HepG2 (cell line): ENCODE results near the gene C2orf81. TPM values are rescaled to one million over a fixed set of nuclear protein-coding genes. Genes with fewer than 3 reads are reported as not detected.

ENCODE experiments used
- AGO2 ChIP-seq: fragments of 200-400 bp; formaldehyde crosslinking; optimal IDR thresholded peaks from 2 replicates; pipeline ENCODE3; 2017; ENCODE audit warnings: mild to moderate bottlenecking, low read depth, low read length, moderate library complexity
- CSRNP1 ChIP-seq: sonication (generic); formaldehyde crosslinking; IDR thresholded peaks from 2 replicates; pipeline ENCODE4 v1.8.1; 2023; ENCODE audit warnings: mild to moderate bottlenecking, missing genetic modification reagents
- GABPB1 ChIP-seq: IDR thresholded peaks from 2 replicates; pipeline ENCODE4 v1.6.1; 2016; ENCODE audit warnings: mild to moderate bottlenecking, missing genetic modification reagents, moderate library complexity, missing compliant biosample characterization
- GMEB2 ChIP-seq: IDR thresholded peaks from 2 replicates; pipeline ENCODE4 v1.6.1; 2016; ENCODE audit warnings: missing biosample characterization, missing genetic modification reagents, low read depth
- HNRNPUL1 ChIP-seq: fragments of 200-400 bp; formaldehyde crosslinking; IDR thresholded peaks from 2 replicates; pipeline ENCODE4 v1.6.1; 2017; ENCODE audit warnings: low read depth, mild to moderate bottlenecking, low read length, moderate library complexity
- HOXD1 ChIP-seq: sonication (generic); formaldehyde crosslinking; IDR thresholded peaks from 2 replicates; pipeline ENCODE4 v1.5.0; 2020; ENCODE audit warnings: missing genetic modification reagents
- JUND ChIP-seq: sonication (generic); formaldehyde crosslinking; IDR thresholded peaks from 2 replicates; pipeline ENCODE4 v1.8.0; 2022; ENCODE audit warnings: mild to moderate bottlenecking, missing genetic modification reagents
- KDM2A ChIP-seq: sonication (generic); formaldehyde crosslinking; IDR thresholded peaks from 2 replicates; pipeline ENCODE4 v1.4.0; 2020; ENCODE audit warnings: low read depth, missing genetic modification reagents, borderline replicate concordance
- NCOA1 ChIP-seq: sonication (generic); formaldehyde crosslinking; IDR thresholded peaks from 2 replicates; pipeline ENCODE4 v1.9.0; 2021; ENCODE audit warnings: missing genetic modification reagents
- PATZ1 ChIP-seq: sonication (generic); formaldehyde crosslinking; IDR thresholded peaks from 2 replicates; pipeline ENCODE4 v1.4.0; 2020; ENCODE audit warnings: missing genetic modification reagents
- POLR2AphosphoS2 ChIP-seq: IDR thresholded peaks from 2 replicates; pipeline ENCODE4 v1.6.1; 2011; ENCODE audit warnings: low read depth, low read length, improper control_type of control experiment
- SNAI1 ChIP-seq: sonication (generic); formaldehyde crosslinking; IDR thresholded peaks from 2 replicates; pipeline ENCODE4 v1.5.0; 2020; ENCODE audit warnings: mild to moderate bottlenecking, missing genetic modification reagents, borderline replicate concordance
- YEATS4 ChIP-seq: sonication (generic); formaldehyde crosslinking; IDR thresholded peaks from 2 replicates; pipeline ENCODE4 v1.4.0; 2020; ENCODE audit warnings: missing genetic modification reagents, borderline replicate concordance
- ZBTB49 ChIP-seq: sonication (generic); formaldehyde crosslinking; IDR thresholded peaks from 2 replicates; pipeline ENCODE4 v1.4.0; 2020; ENCODE audit warnings: missing genetic modification reagents, borderline replicate concordance
- ZKSCAN5 ChIP-seq: sonication (generic); formaldehyde crosslinking; IDR thresholded peaks from 2 replicates; pipeline ENCODE4 v1.5.1; 2020; ENCODE audit warnings: mild to moderate bottlenecking, missing genetic modification reagents
- ZMAT3 ChIP-seq: sonication (generic); formaldehyde crosslinking; conservative IDR thresholded peaks from 2 replicates; pipeline ENCODE4 v1.7.0; 2021; ENCODE audit warnings: missing genetic modification reagents
- ZNF34 ChIP-seq: sonication (generic); formaldehyde crosslinking; IDR thresholded peaks from 2 replicates; pipeline ENCODE4 v1.4.0; 2020; ENCODE audit warnings: mild to moderate bottlenecking, missing genetic modification reagents, borderline replicate concordance
- ZNF382 ChIP-seq: sonication (generic); formaldehyde crosslinking; IDR thresholded peaks from 2 replicates; pipeline ENCODE4 v1.5.0; 2020; ENCODE audit warnings: missing genetic modification reagents, mild to moderate bottlenecking, borderline replicate concordance
- ZNF598 ChIP-seq: sonication (generic); formaldehyde crosslinking; IDR thresholded peaks from 2 replicates; pipeline ENCODE4 v1.5.1; 2020; ENCODE audit warnings: mild to moderate bottlenecking, missing genetic modification reagents, borderline replicate concordance
- ZSCAN31 ChIP-seq: sonication (generic); formaldehyde crosslinking; IDR thresholded peaks from 2 replicates; pipeline ENCODE4 v1.5.0; 2020; ENCODE audit warnings: low read depth, mild to moderate bottlenecking, missing genetic modification reagents
- polyA plus RNA-seq, 8 experiments: library from polyadenylated mRNA; depleted of rRNA in 3 of 8; stranded (reverse) in 7 of 8; unstranded in 1 of 8; fragments of >200 nt; fragmentation: Illumina TruSeq in 4 of 8; extraction: Trizol in 4 of 8; gene quantifications; 2 replicates each; pipeline versions ENCODE4 v1.2.1 to v1.2.3, GENCODE V29; 2011 to 2016; ENCODE audit warnings: low read depth in 4 of 8, missing spikeins in 1 of 8, mixed read lengths in 1 of 8; ENCODE audit not compliant: insufficient read depth in 1 of 8
- total RNA-seq, 5 experiments: library from RNA; depleted of rRNA; stranded (reverse); fragments of >200 nt; fragmentation: Illumina TruSeq; extraction: Trizol; gene quantifications; 2 replicates each; pipeline ENCODE4 v1.2.3, GENCODE V29; 2016; ENCODE audit warnings: low read depth in 1 of 5

C2orf81 gene
- total and polyA plus RNA-seq, 2 of the 13 experiments (the other 11 are each of a cell fraction or from before 2014, with no cell fraction given): 0.15 to 0.17 TPM

GRCh38 chr2:74441690-74442482 lies 20.5 kb upstream of the C2orf81 start, which contains the start of gene RTKN (continued):
- TF ChIP-seq AGO2: peak; percentile 98
- TF ChIP-seq JUND (CRISPR knock-in tag): 0 out of 2 replicates have a peak, but pooled peaks have one; percentile 39
- peak; percentile 93 for TF ChIP-seq YEATS4 (CRISPR knock-in tag)
- peak; percentile 85; the same call in 1 of the 2 replicates for TF ChIP-seq POLR2AphosphoS2
- TF ChIP-seq HOXD1 (CRISPR knock-in tag): peak; percentile 30
- peak; percentile 80 for TF ChIP-seq PATZ1
- peak; percentile 79 for TF ChIP-seq ZNF598 (CRISPR knock-in tag)
- peak; percentile 93 for TF ChIP-seq ZNF34
- TF ChIP-seq GMEB2 (CRISPR knock-in tag): no peak
- no peak; the same call in 1 of the 2 replicates for TF ChIP-seq ZKSCAN5 (CRISPR knock-in tag)
- TF ChIP-seq NCOA1: peak; percentile 94
- no peak for TF ChIP-seq SNAI1 (CRISPR knock-in tag)
- peak; percentile 26; the same call in 1 of the 2 replicates for TF ChIP-seq ZBTB49 (CRISPR knock-in tag)
- peak; percentile 78; the same call in 1 of the 2 replicates for TF ChIP-seq GABPB1
- peak; percentile 71; the same call in 1 of the 2 replicates for TF ChIP-seq ZSCAN31 (CRISPR knock-in tag)
- TF ChIP-seq ZMAT3 (CRISPR knock-in tag): no peak; the same call in 1 of the 2 replicates
- peak; percentile 35 for TF ChIP-seq CSRNP1
- TF ChIP-seq ZNF382 (CRISPR knock-in tag): no peak
- TF ChIP-seq HNRNPUL1: 0 out of 2 replicates have a peak, but pooled peaks have one; percentile 70
- TF ChIP-seq KDM2A (CRISPR knock-in tag): peak; percentile 77
